ENCODE data around the gene TGFBR3. TPM values are rescaled to one million over a fixed set of nuclear protein-coding genes. Genes with fewer than 3 reads are reported as not detected.

Gene TGFBR3
- total and polyA plus RNA-seq, 2 of the 8 experiments (the other 6 are each of a cell fraction or from before 2014, with no cell fraction given) = 2.0 to 6.1 TPM

DNA sequence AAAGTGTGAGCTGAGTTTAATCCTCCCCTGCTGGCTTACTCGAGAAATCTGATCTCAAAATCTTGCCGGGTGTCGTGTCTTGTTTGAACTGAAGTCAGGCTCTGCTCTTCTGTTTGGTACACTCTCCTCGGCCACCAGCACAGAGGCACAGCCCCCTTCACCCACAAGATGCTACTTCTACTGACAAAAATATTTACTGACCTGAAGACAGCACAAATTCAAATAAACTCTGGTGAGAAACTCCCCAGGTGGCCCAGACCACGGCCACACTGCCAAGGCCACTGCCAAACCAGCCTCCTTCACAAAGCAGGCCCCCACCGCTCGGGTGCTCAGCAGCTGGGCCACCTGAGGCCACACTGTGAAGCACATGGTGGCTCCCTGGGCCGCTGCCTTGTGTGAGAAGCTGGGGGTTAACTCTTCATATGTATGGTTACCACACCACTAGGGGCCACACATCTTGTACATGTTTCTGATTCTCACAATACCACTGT is 80.6 kb downstream of the TGFBR3 start (continued):
- TF ChIP-seq NRF1 (IDR thresholded peaks at IDR 0.05; ENCODE audit: low read depth, low read length) = no peak

Data from H1 (cell line).